NCI-H510A (cell line): ENCODE measurements around the gene TEX51.

Experiments
- DNase-seq: peaks from one replicate; lab custom pipeline; 2025; lab: John Stamatoyannopoulos, UW

Gene TEX51

DNA sequence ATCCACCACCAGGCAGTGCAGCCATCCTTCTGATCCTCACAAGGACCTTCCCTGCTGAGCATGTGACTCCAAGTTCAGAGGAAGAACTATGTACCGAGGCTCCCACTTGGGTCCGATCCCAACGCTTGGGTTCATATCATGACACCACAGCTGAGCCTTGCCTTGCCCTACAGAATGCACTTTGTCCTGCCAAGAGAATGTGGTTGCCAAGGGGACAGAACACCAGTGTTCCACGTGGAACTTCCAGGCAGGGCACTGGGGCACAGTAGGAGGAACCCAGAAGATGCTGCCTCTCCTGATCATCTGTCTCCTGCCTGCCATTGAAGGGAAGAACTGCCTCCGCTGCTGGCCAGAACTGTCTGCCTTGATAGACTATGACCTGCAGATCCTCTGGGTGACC, at the start of gene TEX51:
TSS of gene TEX51 (plus strand) at position 255 of the 400 bp plus-strand sequence. CDS start at position 284, 29 bp downstream.
- DNase-seq, result no peak

DNA sequence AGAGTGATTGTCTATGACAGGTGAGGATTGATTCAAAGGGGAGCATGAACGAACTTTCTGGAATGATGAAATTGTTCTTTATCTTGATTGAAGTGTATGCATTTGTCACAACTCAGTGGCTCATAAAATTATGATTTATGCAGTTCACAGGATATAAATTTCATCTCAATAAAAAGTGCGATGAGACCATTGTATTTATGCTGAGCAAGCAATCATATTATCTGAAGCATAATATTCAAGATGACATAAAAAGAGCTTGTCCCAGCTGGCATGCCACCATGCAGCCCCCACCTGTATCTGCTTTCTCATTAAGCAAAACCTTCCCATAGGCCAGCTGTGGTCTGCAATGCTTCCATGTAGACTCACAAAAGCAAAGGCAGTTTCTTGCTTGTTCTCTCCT, 49.6 kb upstream of the TEX51 start:
- DNase-seq, result no peak

DNA sequence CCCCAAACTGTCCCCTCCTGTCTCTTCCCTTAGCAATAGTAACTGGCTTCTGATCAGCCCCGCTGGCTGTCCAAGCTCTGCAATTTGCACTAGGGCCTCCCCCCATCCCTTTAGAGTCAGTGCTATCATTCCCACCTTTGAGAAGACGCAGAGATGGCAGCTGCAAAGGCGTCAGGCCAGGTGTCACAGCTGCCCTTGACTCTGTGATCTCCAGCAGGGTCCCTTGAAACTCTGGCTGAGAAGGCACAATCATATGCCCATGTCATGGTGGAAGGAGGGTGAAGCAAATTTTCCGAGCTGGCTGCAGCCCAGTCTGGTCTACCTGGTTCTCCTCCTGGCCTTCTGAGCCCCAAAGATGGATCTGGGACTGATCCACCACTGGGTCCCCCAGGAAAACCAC, 49.2 kb upstream of the TEX51 start:
- DNase-seq, result no peak

DNA sequence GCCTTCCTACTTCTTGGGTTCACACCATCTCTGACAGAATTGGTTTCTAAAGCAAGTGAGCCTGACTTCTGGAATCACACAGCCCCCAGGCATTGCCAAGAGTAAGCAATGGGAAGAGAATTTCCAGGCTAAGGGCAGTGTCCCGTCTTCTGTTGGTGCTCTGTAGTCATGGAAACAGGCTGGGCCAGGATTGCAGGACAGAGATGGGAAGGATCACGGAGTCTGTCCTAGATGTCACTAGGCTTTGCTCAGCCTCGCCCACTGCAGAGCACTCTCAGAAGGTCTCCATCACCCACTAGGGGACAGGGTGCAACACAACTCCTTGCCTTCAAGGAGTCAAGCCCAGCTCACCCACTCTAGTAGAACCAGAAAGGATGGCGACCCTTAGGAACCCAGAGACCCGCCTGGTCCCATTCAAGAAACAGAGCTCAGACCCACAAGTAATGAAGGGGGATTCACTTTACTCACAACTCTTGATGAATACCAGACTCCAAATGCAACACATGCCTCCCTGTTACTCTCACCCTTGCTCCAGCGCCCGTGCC, 48.6 kb upstream of the TEX51 start:
- no peak for DNase-seq

DNA sequence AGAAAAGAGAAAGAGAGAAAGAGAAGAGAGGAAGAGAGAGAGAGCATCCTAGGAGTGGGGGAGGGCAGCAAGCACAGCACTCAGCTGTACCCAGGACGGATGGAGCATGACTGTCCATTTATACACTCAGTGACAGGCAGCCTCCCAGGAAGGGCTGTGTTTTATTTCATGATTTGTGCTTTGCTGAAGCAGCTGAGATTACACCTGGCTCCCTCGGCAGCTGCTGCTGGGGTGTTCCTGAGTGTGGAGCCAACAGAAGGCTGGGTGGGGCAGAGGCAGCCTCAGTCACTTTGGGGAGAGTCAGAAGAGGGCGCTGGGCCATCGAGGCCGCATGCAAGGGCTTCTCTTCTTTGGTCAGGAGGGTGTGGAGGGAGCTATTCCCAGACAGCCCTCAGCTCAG, 47.8 kb upstream of the TEX51 start:
- DNase-seq, result no peak

DNA sequence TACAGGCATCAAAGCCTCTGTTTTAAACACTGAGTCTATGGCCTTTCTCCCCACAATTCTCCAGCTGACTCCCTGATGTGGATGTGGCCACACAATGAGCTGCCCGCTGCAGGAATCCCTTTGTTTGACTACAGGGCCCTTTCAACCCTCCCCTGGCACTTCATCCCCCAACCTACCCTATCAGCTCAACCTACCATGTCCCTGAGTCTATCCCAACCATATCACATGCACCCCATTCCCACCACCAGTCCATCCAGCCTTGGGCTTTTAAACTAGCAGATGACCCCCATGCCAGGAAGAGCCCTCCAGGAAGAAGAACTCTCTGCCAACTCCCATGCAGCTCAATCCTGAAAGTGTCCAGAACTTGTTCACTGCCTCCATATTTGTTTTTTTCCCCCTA, 46.9 kb upstream of the TEX51 start:
- DNase-seq, result no peak

DNA sequence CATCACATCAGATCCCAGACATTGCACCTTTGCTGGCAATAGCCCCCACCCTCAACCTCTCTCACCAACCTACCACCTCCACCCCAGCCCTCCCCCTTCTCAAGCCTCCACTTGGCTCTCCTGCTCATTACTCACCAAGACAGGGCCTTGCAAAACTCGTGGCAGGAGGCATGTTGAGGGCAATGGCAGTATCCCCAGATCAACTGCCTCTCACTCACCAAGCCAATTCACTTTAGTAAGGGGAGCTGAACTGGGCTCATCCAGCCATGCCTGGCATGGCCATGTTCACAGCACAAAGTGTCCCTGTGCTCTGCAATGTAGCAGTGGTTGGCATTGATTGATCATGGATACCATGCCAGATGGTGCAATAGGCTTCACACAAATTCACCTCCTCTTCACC, 46.3 kb upstream of the TEX51 start:
- no peak for DNase-seq

DNA sequence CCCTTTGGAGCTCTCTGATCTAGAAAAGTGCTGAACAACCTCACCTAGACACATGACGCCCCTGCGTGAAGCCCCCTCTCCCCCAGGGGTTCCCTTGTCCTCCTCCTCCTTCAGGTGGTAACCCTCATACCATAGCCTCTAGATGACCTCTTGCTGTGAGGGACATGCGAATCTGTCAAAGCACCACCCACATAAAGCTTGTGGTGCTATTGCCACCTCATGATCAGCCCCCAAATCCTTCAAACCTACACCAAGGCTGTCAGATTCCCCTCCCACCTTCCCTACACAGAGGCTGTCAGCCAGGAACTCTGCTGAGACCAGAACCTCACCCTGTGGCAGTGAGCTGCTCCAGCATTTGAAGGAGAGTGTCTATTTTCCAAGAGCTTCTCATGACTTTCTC, 43.1 kb upstream of the TEX51 start:
- DNase-seq, result no peak

DNA sequence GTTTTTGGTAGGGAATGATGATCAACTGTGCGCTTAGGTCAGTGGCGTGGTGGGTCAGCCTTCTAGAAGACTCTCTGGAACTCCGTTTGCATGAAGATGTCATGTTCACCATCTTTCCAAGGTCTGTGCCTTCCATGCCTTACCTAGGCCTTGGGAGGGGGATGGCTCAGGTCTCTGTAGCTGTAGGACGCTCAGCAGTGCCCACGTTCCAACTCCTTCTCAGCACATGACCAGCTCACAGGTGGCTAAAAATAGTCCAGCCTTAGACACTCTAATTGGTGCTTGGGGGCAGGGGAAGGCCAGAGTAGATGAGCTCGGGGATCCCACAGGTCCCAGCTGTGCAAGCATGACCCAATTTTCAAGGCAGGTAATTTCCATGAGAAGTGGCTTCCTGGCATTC, 42.3 kb upstream of the TEX51 start:
- no peak for DNase-seq

DNA sequence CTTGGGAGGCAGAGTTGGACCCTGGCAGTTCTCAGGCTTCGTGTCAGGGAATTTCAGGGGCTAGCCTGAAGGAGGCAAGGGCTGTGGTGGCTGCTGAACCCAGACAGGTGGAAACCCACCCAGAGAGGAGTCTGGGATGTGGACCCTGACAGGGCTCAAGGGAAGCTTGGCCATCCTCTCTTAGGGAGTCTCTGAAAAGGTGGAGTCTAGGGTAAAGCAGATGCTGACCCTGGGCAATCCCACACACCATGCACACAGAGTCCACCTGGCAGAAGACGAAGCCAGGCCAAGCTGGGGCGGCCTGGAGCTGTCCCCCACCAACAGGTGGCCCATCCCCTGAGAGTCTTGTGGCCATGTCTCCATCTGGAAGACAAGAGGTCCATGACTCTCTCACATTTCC, 41.2 kb upstream of the TEX51 start:
- no peak for DNase-seq

DNA sequence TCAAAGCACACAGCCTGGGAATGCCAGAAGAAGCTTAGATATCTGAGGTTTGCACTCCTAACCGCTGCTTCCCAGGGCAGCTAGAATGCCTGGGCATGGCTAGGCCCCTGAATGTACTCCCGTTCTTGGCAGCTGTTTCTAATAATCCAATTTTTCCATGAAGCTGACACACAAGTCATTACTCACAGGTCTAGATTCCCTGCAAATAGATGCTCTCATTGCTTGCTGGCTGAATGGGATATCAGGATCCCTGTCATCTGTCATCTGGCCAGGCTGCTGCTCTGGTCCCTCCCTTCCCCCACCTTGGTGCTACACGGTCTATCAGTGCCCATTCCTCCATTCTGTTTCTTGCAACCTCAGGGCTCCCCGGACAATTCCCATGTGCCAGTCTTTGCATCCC, 40.7 kb upstream of the TEX51 start:
- no peak for DNase-seq

DNA sequence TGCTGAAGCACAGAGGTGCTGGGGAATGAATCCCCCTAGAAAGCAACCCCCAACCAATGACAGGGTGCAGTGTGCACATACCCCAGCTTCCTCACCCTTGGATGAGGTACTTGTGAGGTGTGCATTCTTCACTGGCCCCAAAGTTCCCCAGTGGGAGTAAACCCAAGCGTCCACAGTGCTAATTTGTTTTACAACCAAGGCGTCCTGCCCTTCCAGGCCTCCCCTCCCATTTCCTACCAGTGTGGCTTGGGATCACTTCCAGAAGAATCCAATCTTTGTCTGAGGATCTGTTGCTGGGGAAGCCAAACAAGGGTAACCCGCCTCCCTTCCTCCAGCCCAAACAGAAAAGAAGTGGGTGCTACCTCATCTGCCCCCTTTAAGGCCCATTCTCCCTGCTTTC, 40.3 kb upstream of the TEX51 start:
- DNase-seq, result no peak

DNA sequence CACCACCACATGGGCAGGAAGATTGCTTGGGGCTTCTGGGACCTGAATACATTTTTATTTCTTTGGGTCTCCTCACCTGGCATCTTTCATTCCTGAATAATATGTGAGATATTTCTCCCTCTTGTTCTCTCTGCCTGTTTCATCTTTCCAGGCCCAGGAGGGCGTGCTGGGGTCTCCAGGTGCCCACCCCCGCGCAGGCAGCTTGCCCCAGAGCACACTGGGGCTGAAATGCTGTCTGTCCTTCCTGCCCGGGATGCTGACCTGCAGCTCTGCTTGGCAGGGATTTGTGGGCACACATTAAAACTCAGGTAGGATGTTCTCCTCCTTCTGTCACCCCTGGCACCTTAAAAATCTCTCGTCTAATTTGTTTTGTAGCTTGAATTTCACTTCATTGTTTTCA, 39.7 kb upstream of the TEX51 start:
- DNase-seq, result no peak

DNA sequence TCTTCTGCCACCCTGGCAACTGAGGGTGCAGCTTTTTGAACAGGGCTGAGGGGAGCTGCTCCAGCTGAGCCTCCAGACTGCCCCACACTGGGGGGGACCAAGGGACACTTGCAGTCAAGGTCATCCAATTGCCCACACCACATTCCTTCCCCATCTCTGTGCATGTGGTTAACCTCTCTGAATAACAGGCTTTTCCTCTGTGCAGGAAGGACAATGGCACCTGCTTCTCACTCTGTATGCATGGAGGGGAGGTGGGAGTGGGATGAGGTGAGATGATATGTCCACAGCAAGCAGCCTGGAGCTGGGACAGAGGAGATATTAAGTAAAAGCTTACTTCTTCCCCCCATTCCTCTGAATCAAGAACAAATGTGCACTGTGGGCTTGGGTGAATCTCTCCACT, 39.1 kb upstream of the TEX51 start:
- DNase-seq, result no peak

DNA sequence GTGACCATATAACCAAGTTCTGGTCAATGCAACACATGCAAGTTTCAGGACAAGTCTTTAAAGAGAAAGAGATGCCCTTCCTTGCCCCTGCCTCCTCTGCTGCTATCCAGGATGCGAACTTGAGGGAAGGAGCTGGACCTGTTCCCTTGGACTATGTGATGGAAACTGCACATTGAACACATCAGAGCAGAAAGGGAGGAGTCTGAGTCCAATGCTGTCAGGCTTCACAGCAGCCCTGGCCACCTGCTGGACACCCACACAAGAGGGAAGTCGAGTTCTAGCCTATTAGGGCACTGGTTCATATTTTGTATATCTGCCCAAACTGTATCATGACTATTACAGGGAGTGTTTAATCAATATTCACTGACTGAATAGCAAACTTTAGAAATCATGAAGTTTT, 38.3 kb upstream of the TEX51 start:
- DNase-seq, result no peak

DNA sequence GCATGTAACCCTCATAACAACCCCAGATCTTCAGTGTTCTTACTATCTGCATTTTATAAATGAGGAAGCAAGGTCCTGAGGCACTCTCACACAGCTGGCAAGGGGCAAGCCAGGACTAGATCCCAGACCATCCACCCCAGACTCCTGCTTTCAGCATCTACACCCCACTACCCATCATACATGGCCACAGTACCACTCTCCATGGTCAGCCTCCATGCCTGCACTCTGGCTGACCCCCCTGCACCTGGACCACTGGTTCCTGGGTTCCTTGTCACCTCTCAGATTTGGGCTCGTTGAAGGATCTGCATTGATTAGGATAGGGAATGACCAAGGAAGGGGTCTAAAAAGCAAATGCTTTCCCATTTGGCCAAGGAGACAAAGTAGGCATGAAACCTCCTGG, 36.0 kb upstream of the TEX51 start:
- DNase-seq, result no peak

DNA sequence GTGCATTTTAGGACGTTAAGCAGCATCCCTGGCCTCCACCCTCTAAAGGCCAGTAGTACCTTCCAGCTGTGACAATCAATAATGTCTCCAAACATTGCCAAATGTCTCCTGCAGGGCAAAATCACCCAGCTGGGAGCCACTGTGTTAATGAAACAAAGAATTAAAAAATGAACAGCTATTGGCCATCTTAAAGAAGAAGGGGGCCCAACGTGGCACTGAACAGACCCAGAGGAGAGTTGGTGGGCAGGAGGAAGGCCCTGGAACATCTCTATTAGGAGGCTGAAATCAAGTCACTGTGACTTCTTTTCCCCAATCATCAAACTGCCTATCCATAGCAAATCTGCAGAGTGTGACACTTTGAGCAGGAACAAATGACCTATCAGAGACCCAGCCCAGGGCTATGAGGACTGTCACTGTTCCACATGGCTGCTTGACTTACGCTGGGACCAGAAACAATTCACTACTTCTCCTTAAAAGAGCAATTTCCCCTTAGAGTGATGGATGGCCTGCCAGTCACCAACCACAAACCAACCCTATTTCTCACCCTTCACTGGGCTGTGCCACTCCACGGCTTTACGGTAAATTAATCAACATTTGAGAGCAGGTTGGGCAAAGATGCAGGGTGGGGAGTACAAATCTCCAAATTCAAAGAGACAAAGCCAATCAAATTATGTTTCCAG, 35.2 kb upstream of the TEX51 start:
- no peak for DNase-seq

DNA sequence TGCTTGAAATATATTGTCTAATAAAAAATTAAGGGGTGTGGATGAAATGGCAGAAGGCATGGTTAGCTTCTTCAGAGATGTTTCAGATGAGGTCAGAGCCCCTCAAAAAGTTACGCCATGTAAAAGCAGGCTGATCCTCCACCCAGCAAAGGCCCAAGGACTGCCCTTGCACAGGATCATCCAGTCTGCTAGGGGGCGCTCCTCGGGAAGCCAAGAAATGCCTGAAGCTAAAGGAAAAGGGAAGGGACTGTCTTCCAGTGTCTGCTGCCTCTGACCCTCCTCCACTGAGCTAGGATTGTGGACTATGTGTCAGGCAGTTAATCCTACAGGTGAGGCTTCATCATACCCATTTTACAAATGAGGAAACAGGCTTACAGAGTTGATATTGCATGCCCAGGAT, 33.8 kb upstream of the TEX51 start:
- no peak for DNase-seq

DNA sequence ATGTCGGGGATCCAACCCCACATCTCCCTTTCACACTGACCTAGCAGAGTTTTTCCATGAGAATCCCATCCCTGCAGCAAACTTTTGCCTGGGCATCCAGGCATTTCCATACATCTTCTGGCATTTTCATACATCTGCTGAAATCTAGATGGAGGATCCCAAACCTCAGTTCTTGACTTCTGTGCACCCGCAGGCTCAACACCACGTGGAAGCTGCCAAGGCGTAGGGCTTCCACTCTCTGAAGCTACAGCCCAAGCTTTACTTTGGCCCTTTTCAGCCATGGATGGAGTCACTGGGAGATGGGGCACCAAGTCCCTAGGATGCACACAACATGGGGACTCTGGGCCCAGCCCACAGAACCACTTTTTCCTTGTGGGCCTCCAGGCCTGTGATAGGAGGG, 32.2 kb upstream of the TEX51 start:
- no peak for DNase-seq

DNA sequence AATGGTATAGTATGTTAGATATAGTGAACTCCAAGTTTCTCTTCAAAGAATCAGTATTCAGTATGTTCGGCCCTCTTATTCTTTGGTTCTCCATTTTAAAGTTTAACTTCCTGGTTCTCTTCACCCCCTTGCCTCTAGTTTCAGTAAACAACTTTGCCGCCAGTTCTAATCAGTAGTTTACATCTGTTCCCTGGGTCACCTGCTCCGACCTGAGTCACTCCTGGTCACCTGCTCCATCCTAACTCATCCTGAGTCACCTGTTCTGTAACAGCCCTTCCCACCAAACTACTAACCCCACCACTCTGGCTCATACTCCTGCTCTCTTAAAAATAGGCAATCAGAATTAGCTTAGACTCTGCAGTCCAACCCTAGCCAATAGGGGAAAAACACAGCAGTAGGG, 23.7 kb upstream of the TEX51 start:
- DNase-seq, result no peak

DNA sequence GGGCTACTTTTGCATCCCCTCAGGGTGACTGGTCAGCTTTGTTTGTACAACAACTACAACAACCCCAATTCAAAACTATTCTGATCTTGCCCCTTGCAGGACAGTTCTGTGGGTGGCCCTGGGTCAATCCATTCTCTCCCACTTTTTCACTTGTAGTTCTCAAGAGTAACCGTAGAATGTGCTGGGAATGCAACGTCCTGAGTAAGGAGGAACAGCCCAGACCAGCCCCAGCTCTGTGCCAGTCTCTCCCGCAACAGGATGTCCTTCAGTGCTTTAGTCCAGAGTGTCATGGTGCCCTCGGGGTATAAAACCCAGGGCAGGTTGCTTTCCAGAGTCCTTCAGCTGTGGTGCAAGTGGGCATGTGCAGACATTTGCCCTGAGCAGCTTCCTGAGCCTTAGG, 22.1 kb upstream of the TEX51 start:
- DNase-seq, result no peak

DNA sequence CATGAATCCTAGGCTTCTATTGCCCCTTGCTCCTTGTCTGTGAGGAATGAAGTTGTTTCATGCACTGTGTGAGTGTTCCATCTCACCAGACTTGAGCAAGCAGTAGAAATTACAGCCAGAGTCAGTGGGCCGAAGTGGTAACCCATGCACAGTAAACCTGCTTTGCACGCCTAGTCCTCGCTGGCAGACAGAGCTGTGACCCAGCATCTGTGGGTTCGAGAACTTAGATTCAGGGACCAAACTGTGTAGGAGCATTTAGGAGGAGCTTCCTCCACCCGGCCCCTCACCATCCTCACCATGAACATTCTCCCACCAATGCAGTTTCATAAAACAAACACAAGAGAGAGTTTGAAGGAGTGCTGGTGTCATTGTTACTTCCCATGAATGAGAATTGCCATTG, 21.6 kb upstream of the TEX51 start:
- no peak for DNase-seq

DNA sequence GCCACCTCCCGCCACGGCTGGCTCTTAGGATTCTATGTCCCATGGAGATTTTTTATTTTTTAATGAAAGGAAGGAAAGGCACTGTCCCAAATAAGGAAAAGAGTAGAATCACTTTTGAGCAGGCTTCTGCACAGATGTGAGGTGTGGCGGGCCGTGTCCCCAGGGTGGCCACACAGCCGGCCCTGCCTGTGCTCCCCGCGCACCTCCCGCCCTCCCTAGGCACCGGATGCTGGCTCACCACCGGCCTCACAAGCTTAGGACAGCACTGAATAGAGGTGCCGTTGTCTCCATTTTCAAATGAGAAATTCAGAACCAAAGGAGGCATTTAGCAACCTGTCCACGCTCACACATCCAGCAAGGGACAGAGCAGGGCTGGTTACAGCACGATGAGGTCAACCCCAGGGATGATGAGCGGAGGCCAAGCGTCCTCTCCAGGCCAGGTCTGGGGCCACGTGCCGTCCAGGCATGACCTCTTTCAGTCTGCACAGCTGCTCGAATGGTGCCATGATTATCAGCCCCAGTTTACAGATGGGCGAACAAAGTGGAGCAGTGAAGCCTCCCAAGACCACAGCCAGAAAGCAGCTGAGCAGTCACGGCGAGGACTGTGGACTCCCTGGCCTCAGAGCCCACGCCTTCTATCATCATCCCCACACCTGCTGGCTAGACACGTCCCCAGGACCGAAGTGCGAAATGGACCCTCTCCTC, 20.7 kb upstream of the TEX51 start:
- no peak for DNase-seq

DNA sequence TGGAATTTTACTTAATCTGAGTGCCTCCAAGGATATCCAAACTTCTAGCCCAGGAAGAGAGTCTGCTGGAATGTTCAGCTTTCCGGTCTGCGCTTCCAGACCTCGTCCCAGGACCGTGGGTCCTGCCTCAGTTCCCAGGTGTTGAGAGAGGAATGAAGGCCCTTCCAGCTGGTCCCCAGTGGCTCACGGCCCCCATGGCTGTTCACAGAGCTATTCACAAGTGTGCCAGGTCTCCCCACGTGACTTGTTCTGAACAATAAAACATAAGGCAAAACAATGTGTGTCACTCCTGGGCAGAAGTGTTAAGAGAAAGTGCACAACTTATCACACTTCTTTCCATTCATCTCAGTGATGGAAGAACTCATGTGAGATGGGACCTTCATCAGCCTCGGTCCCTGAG, 20.1 kb upstream of the TEX51 start:
- no peak for DNase-seq
